Measurements from ENCODE around the gene PCDHA10. TPM values are rescaled to one million over a fixed set of nuclear protein-coding genes. Genes with fewer than 3 reads are reported as not detected.
"Not testable (repeated sequence)": the region's sequence is repeated elsewhere in the genome, so short reads cannot be mapped to it uniquely, and the experiment has no call there.

The PCDHA10 gene
- total and polyA plus RNA-seq, 2 of the 13 experiments (the other 11 are each of a cell fraction or from before 2014, with no cell fraction given), result 0.01 to 0.02 TPM

DNA sequence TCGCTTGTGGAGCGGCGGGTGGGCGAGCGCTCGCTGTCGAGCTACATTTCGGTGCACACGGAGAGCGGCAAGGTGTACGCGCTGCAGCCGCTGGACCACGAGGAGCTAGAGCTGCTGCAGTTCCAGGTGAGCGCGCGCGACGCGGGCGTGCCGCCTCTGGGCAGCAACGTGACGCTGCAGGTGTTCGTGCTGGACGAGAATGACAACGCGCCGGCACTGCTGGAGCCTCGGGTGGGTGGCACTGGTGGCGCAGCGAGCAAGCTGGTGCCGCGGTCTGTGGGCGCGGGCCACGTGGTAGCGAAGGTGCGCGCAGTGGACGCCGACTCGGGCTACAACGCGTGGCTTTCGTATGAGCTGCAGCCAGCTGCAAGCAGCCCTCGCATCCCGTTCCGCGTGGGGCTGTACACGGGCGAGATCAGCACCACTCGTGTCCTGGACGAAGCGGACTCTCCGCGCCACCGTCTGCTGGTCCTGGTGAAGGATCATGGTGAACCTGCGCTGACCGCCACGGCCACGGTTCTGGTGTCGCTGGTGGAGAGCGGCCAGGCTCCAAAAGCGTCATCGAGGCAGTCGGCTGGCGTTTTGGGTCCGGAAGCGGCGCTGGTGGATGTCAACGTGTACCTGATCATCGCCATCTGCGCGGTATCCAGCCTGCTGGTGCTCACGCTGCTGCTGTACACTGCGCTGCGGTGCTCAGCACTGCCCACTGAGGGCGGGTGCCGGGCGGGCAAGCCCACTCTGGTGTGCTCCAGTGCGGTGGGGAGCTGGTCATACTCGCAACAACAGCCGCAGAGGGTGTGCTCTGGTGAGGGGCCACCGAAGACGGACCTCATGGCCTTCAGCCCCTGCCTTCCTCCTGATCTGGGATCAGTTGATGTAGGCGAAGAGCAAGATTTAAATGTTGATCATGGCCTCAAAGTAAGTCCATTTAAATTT lies 12.6 kb upstream of the PCDHA10 start (continued):
- TF ChIP-seq, protein P1, sequence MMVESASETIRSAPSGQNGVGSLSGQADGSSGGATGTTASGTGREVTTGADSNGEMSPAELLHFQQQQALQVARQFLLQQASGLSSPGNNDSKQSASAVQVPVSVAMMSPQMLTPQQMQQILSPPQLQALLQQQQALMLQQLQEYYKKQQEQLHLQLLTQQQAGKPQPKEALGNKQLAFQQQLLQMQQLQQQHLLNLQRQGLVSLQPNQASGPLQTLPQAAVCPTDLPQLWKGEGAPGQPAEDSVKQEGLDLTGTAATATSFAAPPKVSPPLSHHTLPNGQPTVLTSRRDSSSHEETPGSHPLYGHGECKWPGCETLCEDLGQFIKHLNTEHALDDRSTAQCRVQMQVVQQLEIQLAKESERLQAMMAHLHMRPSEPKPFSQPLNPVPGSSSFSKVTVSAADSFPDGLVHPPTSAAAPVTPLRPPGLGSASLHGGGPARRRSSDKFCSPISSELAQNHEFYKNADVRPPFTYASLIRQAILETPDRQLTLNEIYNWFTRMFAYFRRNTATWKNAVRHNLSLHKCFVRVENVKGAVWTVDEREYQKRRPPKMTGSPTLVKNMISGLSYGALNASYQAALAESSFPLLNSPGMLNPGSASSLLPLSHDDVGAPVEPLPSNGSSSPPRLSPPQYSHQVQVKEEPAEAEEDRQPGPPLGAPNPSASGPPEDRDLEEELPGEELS (CRISPR knock-in tag; IDR thresholded peaks at IDR 0.05), result no peak

GRCh38 chr5:140848139-140849102 lies 7.3 kb upstream of the PCDHA10 start, which contains the start of gene PCDHA9:
TSS of gene PCDHA9 (plus strand) at chr5:140848382. CDS start at chr5:140848496, 114 bp downstream.
- TF ChIP-seq ZBTB33 (CRISPR knock-in tag; IDR thresholded peaks at IDR 0.05), result 0 out of 2 replicates have a peak, but pooled peaks have one; percentile 33
- DNase-seq (ENCODE audit: low spot score); FAIRE-seq: not testable (repeated sequence)

More at GRCh38 chr5:140848139-140849102, 7.3 kb upstream of the PCDHA10 start, which contains the start of gene PCDHA9:
- H3K79me2 ChIP-seq (ENCODE audit: insufficient read depth, low read length); H3K9ac ChIP-seq (ENCODE audit: insufficient read depth, low read depth, low read length); H3K4me3 ChIP-seq (replicated peaks in 1 of 3; ENCODE audit: insufficient read depth in 1 of 3, low read depth in 2 of 3, low read length in 3 of 3); H3K4me1 ChIP-seq (ENCODE audit: insufficient read depth, low read length); H3K36me3 ChIP-seq (replicated peaks in 1 of 2; ENCODE audit: control insufficient read depth in 1 of 2, insufficient read depth in 2 of 2, low read length in 2 of 2); H3K9me3 ChIP-seq (ENCODE audit: low read length); H3K27ac ChIP-seq (ENCODE audit: extremely low read length, insufficient read depth, low read length); H4K20me1 ChIP-seq (ENCODE audit: insufficient read depth, low read length); POLR2A ChIA-PET; BruUV-seq (replicated peaks); H2AFZ ChIP-seq (ENCODE audit: low read length); H3K4me2 ChIP-seq (ENCODE audit: low read depth, low read length); intact Hi-C loops (cut with micrococcal nuclease; ENCODE audit: unreplicated experiment); CTCF ChIA-PET (ENCODE audit: low intra/inter-chr PET ratio, low total read pairs); H3K27me3 ChIP-seq (ENCODE audit: control insufficient read depth in 1 of 2, insufficient read depth in 2 of 2, low read length in 2 of 2); in situ Hi-C loops (cut with HindIII; ENCODE audit: extremely low pct_ligation_motif_present, low pct_unique_long_range_greater_than_20kb): not testable (repeated sequence)
- WGBS (ENCODE audit: low lambda C conversion rate), result 73% methylated on average over 40 of the region's 48 CpGs
- peak; percentile 57; the same call in 2 of the 3 replicates for ATAC-seq
